AG04449 (cell line): ENCODE results near the gene TMCO2.
"Not testable (repeated sequence)": the region's sequence is repeated elsewhere in the genome, so short reads cannot be mapped to it uniquely, and the experiment has no call there.

Experiments
- CTCF ChIA-PET: fragments of 350-600 bp; formaldehyde crosslinking; extraction: SDS; loops from one replicate; lab custom pipeline; 2021; ENCODE audit warnings: antibody characterized with exemption; lab: Yijun Ruan, JAX
- POLR2A ChIA-PET: fragments of 400-600, 350-600 bp; formaldehyde crosslinking; extraction: SDS; loops from one replicate; lab custom pipeline; 2020; ENCODE audit warnings: antibody characterized with exemption, inconsistent platforms; lab: Yijun Ruan, JAX
- DNase-seq: peaks from one replicate; pipeline ENCODE4 v3.0.0-alpha.2; 2010; ENCODE audit warnings: low read depth, low spot score
- H3K4me3 ChIP-seq: 2 replicates; pipeline ENCODE4 v1.5.1; 2011; ENCODE audit warnings: low read depth, mild to moderate bottlenecking, control low read depth, low read length
- CTCF ChIP-seq: IDR thresholded peaks from one replicate; pipeline ENCODE4 v1.5.1; 2011; ENCODE audit warnings: mild to moderate bottlenecking, moderate library complexity, low read length, control low read depth, inconsistent platforms; ENCODE audit not compliant: insufficient read depth; ENCODE audit errors: missing control alignments

TMCO2 gene

DNA sequence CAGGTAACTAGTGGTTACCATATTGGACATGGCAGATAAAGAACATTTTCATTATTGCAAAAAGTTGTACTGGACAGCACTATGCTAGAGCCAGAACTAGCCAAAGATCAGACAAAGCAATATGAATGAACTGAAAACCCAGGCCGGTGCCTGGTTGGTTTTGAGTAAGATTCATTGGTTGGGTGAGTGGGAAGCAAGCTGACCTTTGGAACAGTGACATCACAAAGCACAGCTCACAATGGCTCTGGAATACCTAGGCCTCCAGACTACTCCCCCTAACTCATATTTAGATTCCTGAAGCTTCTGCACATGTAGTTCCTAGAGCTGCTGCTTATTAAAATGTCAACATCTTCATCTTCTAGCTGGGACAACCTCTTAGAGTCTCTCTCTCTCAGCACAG is at the start of gene TMCO2:
TMCO2 (plus strand) TSS at position 283 of the 400 bp plus-strand sequence; CDS start at position 340, 57 bp downstream.
- no peak within 1 kb of the TSS for H3K4me3 ChIP-seq
- ChIA-PET CTCF (interaction anchor here (1.4 kb wide), 1 partner anchor 94 kb away, joined by 5 read pairs; no protein-coding TSS in a partner anchor), POLR2A (no interaction called here)
- TF ChIP-seq CTCF, result no peak
- no peak for DNase-seq

- no peak for TF ChIP-seq CTCF
- no peak for DNase-seq
- H3K4me3 ChIP-seq, result no peak overlapping the region
- POLR2A ChIA-PET, result no interaction called here
- CTCF ChIA-PET, result interaction anchor here (1.3 to 1.7 kb wide), 5 partner anchors 9 to 140 kb away, joined by 3 to 6 read pairs (median 3); no protein-coding TSS in a partner anchor
Observed at GRCh38 chr1:40199126-40199525, 48.6 kb upstream of the TMCO2 start.

DNA sequence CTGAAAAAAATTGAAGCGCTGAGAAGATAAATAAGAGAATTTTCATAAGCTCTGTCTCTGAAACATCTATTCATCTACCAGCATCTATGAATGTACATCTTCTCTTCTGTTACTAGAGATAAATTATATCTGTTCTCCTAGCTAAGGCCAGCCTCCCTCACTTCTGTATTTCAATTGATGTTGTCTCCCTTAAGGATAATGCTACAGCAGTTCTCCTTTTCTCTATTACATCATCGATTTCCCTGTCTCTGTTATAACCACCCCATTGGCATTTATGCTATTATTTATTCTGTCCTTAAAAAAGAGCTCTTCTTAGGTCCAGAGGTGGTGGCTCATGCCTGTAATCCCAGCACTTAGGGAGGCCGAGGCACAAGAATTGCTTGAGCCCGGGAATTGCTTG is 42.9 kb upstream of the TMCO2 start:
- no peak for DNase-seq
- ChIA-PET POLR2A (no interaction called here), CTCF (interaction anchor here (1.2 to 2.2 kb wide), 3 partner anchors 20 to 61 kb away, joined by 3 to 6 read pairs (median 4); no protein-coding TSS in a partner anchor)
- no peak overlapping the region for H3K4me3 ChIP-seq
- TF ChIP-seq CTCF, result no peak

DNA sequence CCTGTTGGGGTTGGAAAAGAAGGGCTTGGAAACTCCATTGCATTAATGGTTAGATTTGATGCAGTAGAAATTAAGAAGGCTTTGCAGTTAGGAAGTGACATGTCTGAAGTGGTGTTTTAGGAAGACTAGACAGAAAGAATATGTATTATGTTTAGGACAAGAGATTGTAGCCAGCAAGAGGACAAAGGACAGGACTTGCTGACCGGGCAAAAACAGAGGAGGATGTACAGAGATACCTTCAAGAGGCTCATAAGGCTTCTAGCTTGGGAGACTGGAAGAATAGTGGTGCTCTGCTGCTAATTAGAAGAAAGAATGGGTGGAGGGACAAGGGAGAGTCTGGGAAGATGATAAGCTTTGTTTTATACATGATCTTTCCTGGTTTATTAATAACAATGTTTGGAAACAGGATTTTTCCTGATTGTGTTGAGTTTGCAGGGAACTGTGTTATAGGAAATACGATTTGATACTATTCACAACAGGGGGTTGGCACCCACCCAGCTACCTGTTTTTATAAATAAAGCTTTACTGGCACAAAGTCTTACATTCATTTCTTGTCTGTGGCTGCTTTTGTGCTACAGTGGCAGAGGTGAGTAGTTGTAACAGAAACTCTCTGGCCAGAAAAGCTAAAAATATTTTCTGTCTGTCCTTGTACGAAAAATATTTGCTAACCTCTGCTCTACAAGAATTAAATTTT is 37.1 kb upstream of the TMCO2 start:
- no peak for DNase-seq
- no peak overlapping the region for H3K4me3 ChIP-seq
- ChIA-PET POLR2A (interaction anchor here (0.6 kb wide), 1 partner anchor 28 kb away, joined by 3 read pairs; no protein-coding TSS in a partner anchor), CTCF (interaction anchor here (0.6 to 0.9 kb wide), 2 partner anchors 10 to 38 kb away, joined by 3 read pairs; no protein-coding TSS in a partner anchor)
- TF ChIP-seq CTCF, result no peak

- CTCF ChIA-PET, result interaction anchor here (0.7 to 1.0 kb wide), 2 partner anchors 12 to 55 kb away, joined by 3 read pairs; no protein-coding TSS in a partner anchor
Observed at GRCh38 chr1:40218333-40218732, 29.4 kb upstream of the TMCO2 start.

DNA sequence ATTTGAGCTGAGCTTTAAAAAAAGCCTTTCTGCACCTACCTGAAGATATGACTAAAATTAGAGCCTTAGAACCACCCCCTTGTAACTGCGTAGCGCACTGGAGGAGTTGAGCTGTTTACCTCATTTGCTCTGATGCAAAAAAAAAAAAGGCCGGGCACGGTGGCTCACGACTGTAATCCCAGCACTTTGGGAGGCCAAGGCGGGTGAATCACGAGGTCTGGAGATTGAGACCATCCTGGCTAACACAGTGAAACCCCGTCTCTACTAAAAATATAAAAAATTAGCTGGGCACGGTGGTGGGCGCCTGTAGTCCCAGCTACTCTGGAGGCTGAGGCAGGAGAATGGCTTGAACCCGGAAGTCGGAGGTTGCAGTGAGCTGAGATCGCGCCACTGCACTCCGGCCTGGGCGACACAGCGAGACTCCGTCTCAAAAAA is 26.2 kb upstream of the TMCO2 start:
- not testable (repeated sequence) for H3K4me3 ChIP-seq, DNase-seq
- ChIA-PET CTCF (interaction anchor here (0.6 kb wide), 2 partner anchors 68 to 737 kb away, joined by 3 to 4 read pairs; no protein-coding TSS in a partner anchor), POLR2A (interaction anchor here (0.7 kb wide), 1 partner anchor 47 kb away, joined by 4 read pairs; no protein-coding TSS in a partner anchor)

More at GRCh38 chr1:40218333-40218732, 29.4 kb upstream of the TMCO2 start:
- POLR2A ChIA-PET, result no interaction called here
- no peak for TF ChIP-seq CTCF
- no peak overlapping the region for H3K4me3 ChIP-seq
- DNase-seq, result no peak
